K562 (cell line): Measurements from ENCODE around the gene PGBD4. TPM values are rescaled to one million over a fixed set of nuclear protein-coding genes. Genes with fewer than 3 reads are reported as not detected.
A peak's percentile ranks its signal among the peaks of the same experiment; 100 is the strongest.

ENCODE experiments used
- AFF4 ChIP-seq: sonication (generic); formaldehyde crosslinking; IDR thresholded peaks from 2 replicates; pipeline ENCODE4 v1.8.0; 2023; ENCODE audit warnings: mild to moderate bottlenecking, missing genetic modification reagents
- BMI1 ChIP-seq: fragments of 150-350 bp; IDR thresholded peaks from 2 replicates; pipeline ENCODE4 v1.6.1; 2014; ENCODE audit warnings: low read length
- CAMTA2 ChIP-seq: fragments of 250-450 bp; sonication (Bioruptor Pico); conservative IDR thresholded peaks from 2 replicates; pipeline ENCODE4 v1.5.1; 2022
- CHAMP1 ChIP-seq: fragments of 450-650 bp; IDR thresholded peaks from 2 replicates; pipeline ENCODE4 v1.6.1; 2016; ENCODE audit warnings: mild to moderate bottlenecking
- CREM ChIP-seq: IDR thresholded peaks from 2 replicates; pipeline ENCODE4 v1.6.1; 2014; ENCODE audit warnings: antibody characterized with exemption, low read depth
- E2F5 ChIP-seq: sonication (generic); formaldehyde crosslinking; IDR thresholded peaks from 2 replicates; pipeline ENCODE4 v1.8.0; 2022; ENCODE audit warnings: mild to moderate bottlenecking, missing genetic modification reagents
- EP400 ChIP-seq: fragments of 450-650 bp; IDR thresholded peaks from 2 replicates; pipeline ENCODE4 v1.6.1; 2017; ENCODE audit warnings: antibody characterized with exemption, mild to moderate bottlenecking, moderate library complexity
- ETS2 ChIP-seq: IDR thresholded peaks from 2 replicates; pipeline ENCODE4 v1.6.1; 2016; ENCODE audit warnings: borderline replicate concordance, missing genetic modification characterization, mild to moderate bottlenecking, moderate library complexity, missing compliant biosample characterization; ENCODE audit not compliant: poor library complexity, severe bottlenecking
- FOXJ3 ChIP-seq: sonication (generic); formaldehyde crosslinking; IDR thresholded peaks from 2 replicates; pipeline ENCODE4 v1.4.0; 2020; ENCODE audit warnings: mild to moderate bottlenecking, missing genetic modification reagents
- FOXM1 ChIP-seq, 2 experiments: fragments of 450-650 bp in 1 of 2; sonication (generic) in 1 of 2; formaldehyde crosslinking in 1 of 2; IDR thresholded peaks; 2 replicates each; pipeline versions ENCODE4 v1.6.1 to v1.9.0; 2017 to 2022; ENCODE audit warnings: low read depth in 2 of 2, mild to moderate bottlenecking in 2 of 2, missing genetic modification reagents in 1 of 2, moderate library complexity in 1 of 2
- GTF2E2 ChIP-seq: fragments of 200-800 bp; sonication (Bioruptor generic); IDR thresholded peaks from 2 replicates; pipeline ENCODE4 v1.6.1; 2016; ENCODE audit warnings: missing genetic modification characterization, missing compliant biosample characterization
- GTF2F1 ChIP-seq: IDR thresholded peaks from 2 replicates; pipeline ENCODE4 v1.6.1; 2011; ENCODE audit warnings: low read depth, low read length, improper control_type of control experiment
- MEIS2 ChIP-seq: fragments of 450-650 bp; IDR thresholded peaks from 2 replicates; pipeline ENCODE4 v1.6.1; 2014; ENCODE audit warnings: mild to moderate bottlenecking; ENCODE audit not compliant: partially characterized antibody
- NR2C2 ChIP-seq, 2 experiments: fragments of 200-800 bp in 1 of 2; sonication (Bioruptor generic) in 1 of 2; sonication (generic) in 1 of 2; formaldehyde crosslinking in 1 of 2; IDR thresholded peaks; 2 replicates each; pipeline versions ENCODE4 v1.6.1 to v1.8.0; 2016 to 2022; ENCODE audit warnings: mild to moderate bottlenecking in 1 of 2, missing compliant biosample characterization in 1 of 2, missing genetic modification characterization in 1 of 2, missing genetic modification reagents in 1 of 2
- PURB ChIP-seq: sonication (generic); formaldehyde crosslinking; IDR thresholded peaks from 2 replicates; pipeline ENCODE4 v1.9.0; 2021; ENCODE audit warnings: low read depth, mild to moderate bottlenecking, missing genetic modification reagents
- RBM14 ChIP-seq: fragments of 200-400 bp; formaldehyde crosslinking; IDR thresholded peaks from 2 replicates; pipeline ENCODE4 v1.6.1; 2018; ENCODE audit warnings: low read depth, mild to moderate bottlenecking, low read length, moderate library complexity, borderline replicate concordance; ENCODE audit not compliant: insufficient read depth
- SIRT6 ChIP-seq: IDR thresholded peaks from one replicate; pipeline ENCODE4 v1.6.1; 2012; ENCODE audit warnings: low read depth, mild to moderate bottlenecking, control low read depth, inconsistent platforms, low read length, moderate library complexity
- SNAPC5 ChIP-seq: fragments of 250-450 bp; sonication (Bioruptor Pico); IDR thresholded peaks from 2 replicates; pipeline ENCODE4 v1.8.0; 2021; ENCODE audit warnings: moderate library complexity, mild to moderate bottlenecking, inconsistent platforms
- SRF ChIP-seq, 2 experiments: fragments of 250-450, 450-650 bp in 1 of 2; sonication (Bioruptor Pico) in 1 of 2; sonication (generic) in 1 of 2; formaldehyde crosslinking; IDR thresholded peaks; 2 replicates each; pipeline versions ENCODE4 v1.5.0 to v1.5.1; 2020 to 2022; ENCODE audit warnings: mild to moderate bottlenecking in 1 of 2, missing genetic modification reagents in 1 of 2
- YBX1 ChIP-seq: fragments of 450-650 bp; IDR thresholded peaks from 2 replicates; pipeline ENCODE4 v1.7.1; 2016; ENCODE audit warnings: mild to moderate bottlenecking
- ZBTB7A ChIP-seq: IDR thresholded peaks from 2 replicates; pipeline ENCODE4 v1.6.1; 2011; ENCODE audit warnings: low read depth, mild to moderate bottlenecking, low read length, moderate library complexity, borderline replicate concordance; ENCODE audit not compliant: control insufficient read depth
- ZNF436 ChIP-seq: fragments of 250-450, 450-650 bp; sonication (Bioruptor Pico); formaldehyde crosslinking; IDR thresholded peaks from 2 replicates; pipeline ENCODE4 v1.7.0; 2020; ENCODE audit warnings: mild to moderate bottlenecking
- polyA plus RNA-seq, 8 experiments: library from polyadenylated mRNA; depleted of rRNA in 4 of 8; stranded (reverse) in 5 of 8; unstranded in 3 of 8; fragments of >200 nt; fragmentation: Nextera tagmentation in 2 of 8; fragmentation: Illumina TruSeq in 1 of 8; extraction: Ambion mirVana in 2 of 8; extraction: Trizol in 1 of 8; gene quantifications; 2 replicates each; pipeline versions ENCODE4 v1.2.1 to v1.2.3, GENCODE V29; 2011 to 2014; ENCODE audit warnings: inconsistent platforms in 1 of 8, missing spikeins in 1 of 8
- total RNA-seq, 7 experiments: library from RNA; depleted of rRNA in 6 of 7; stranded (reverse); fragments of >200 nt in 6 of 7; fragmentation: Illumina TruSeq in 2 of 7; extraction: Trizol in 2 of 7; gene quantifications; 2 replicates each; pipeline versions ENCODE4 v1.2.1 to v1.2.3, GENCODE V29; 2011 to 2021; ENCODE audit warnings: low replicate concordance in 1 of 7

The PGBD4 gene
- total and polyA plus RNA-seq, 9 of the 15 experiments (the other 6 are each of a cell fraction or from before 2014, with no cell fraction given): 2.1 to 4.9 (median 2.7) TPM

GRCh38 chr15:34079904-34080303 is 22.0 kb upstream of the PGBD4 start (continued):
- TF ChIP-seq NR2C2 (CRISPR knock-in tag; IDR thresholded peaks at IDR 0.05) (no peak), NR2C2 (tag; IDR thresholded peaks at IDR 0.05) (no peak), GTF2E2 (tag) (no peak), SRF (CRISPR knock-in tag; IDR thresholded peaks at IDR 0.05) (no peak), CAMTA2 (CRISPR knock-in tag) (no peak), MEIS2 (peak; percentile 75), FOXJ3 (CRISPR knock-in tag) (no peak), ETS2 (tag) (no peak), ZNF436 (CRISPR knock-in tag) (no peak), SIRT6 (no peak), RBM14 (no peak), GTF2F1 (no peak), EP400 (no peak), SNAPC5 (CRISPR knock-in tag) (no peak), ZBTB7A (no peak), AFF4 (no peak), BMI1 (no peak), FOXM1 (IDR thresholded peaks at IDR 0.05; ENCODE audit: low read depth) (peak; percentile 44; the same call in 1 of the 2 replicates), FOXM1 (CRISPR knock-in tag; IDR thresholded peaks at IDR 0.05; ENCODE audit: low read depth) (no peak), PURB (no peak), YBX1 (no peak), CHAMP1 (no peak), E2F5 (no peak), CREM (no peak)
